ENCODE results near the gene TMEM238L.

TMEM238L gene

GRCh38 chr17:10772425-10773380 lies 31.2 kb downstream of the TMEM238L start:
- DNase-seq: no peak

GRCh38 chr17:10771148-10771547 lies 32.8 kb downstream of the TMEM238L start:
- no peak for DNase-seq

GRCh38 chr17:10769840-10770239 lies 34.1 kb downstream of the TMEM238L start:
- DNase-seq: no peak

GRCh38 chr17:10768750-10769251 lies 35.1 kb downstream of the TMEM238L start:
- no peak for DNase-seq

- DNase-seq: no peak
These were observed 36.7 kb downstream of the TMEM238L start for GRCh38 chr17:10767232-10767631.

GRCh38 chr17:10762037-10762436 lies 41.9 kb downstream of the TMEM238L start:
- no peak for DNase-seq

- DNase-seq: no peak
These were observed 42.6 kb downstream of the TMEM238L start for GRCh38 chr17:10761281-10761680.

- no peak for DNase-seq
These were observed 45.8 kb downstream of the TMEM238L start for GRCh38 chr17:10758062-10758461.

GRCh38 chr17:10757647-10758046 lies 46.3 kb downstream of the TMEM238L start:
- DNase-seq: no peak

- DNase-seq: no peak
These were observed 46.8 kb downstream of the TMEM238L start for GRCh38 chr17:10757067-10757466.

- DNase-seq: no peak
These were observed 47.3 kb downstream of the TMEM238L start for GRCh38 chr17:10756619-10757018.

- DNase-seq: no peak
These were observed 47.7 kb downstream of the TMEM238L start for GRCh38 chr17:10756185-10756584.

- no peak for DNase-seq
These were observed 48.2 kb downstream of the TMEM238L start for GRCh38 chr17:10755592-10756127.

- DNase-seq: no peak
These were observed 48.9 kb downstream of the TMEM238L start for GRCh38 chr17:10754861-10755591.

GRCh38 chr17:10754109-10754508 lies 49.8 kb downstream of the TMEM238L start:
- no peak for DNase-seq

GRCh38 chr17:10752696-10753095 lies 51.2 kb downstream of the TMEM238L start:
- no peak for DNase-seq

- DNase-seq: no peak
These were observed 52.3 kb downstream of the TMEM238L start for GRCh38 chr17:10751563-10751962.

- no peak for DNase-seq
These were observed 53.7 kb downstream of the TMEM238L start for GRCh38 chr17:10750210-10750609.

- no peak for DNase-seq
These were observed 55.2 kb downstream of the TMEM238L start for GRCh38 chr17:10748531-10749181.

GRCh38 chr17:10745231-10745630 lies 58.7 kb downstream of the TMEM238L start:
- DNase-seq: no peak

All from effector CD4-positive, alpha-beta T cell (primary cell).